HepG2 (cell line): ENCODE results near the gene DYSF. TPM values are rescaled to one million over a fixed set of nuclear protein-coding genes. Genes with fewer than 3 reads are reported as not detected.

ENCODE experiments used
- CREM ChIP-seq, 2 experiments: sonication (generic) in 1 of 2; formaldehyde crosslinking in 1 of 2; IDR thresholded peaks; 2 replicates each; pipeline versions ENCODE4 v1.4.0 to v1.6.1; 2016 to 2020; ENCODE audit warnings: antibody characterized with exemption in 1 of 2, mild to moderate bottlenecking in 1 of 2, missing genetic modification reagents in 1 of 2
- ISL2 ChIP-seq: sonication (generic); formaldehyde crosslinking; IDR thresholded peaks from 2 replicates; pipeline ENCODE4 v1.5.0; 2020; ENCODE audit warnings: missing genetic modification reagents
- SOX6 ChIP-seq, 2 experiments: fragments of 450-650 bp in 1 of 2; sonication (generic) in 1 of 2; formaldehyde crosslinking in 1 of 2; IDR thresholded peaks; 2 replicates each; pipeline versions ENCODE4 v1.4.0 to v1.6.1; 2017 to 2020; ENCODE audit warnings: antibody characterized with exemption in 1 of 2, mild to moderate bottlenecking in 1 of 2, missing genetic modification reagents in 1 of 2
- SPEN ChIP-seq: sonication (generic); formaldehyde crosslinking; IDR thresholded peaks from 2 replicates; pipeline ENCODE4 v1.5.1; 2020; ENCODE audit warnings: low read depth, mild to moderate bottlenecking, missing genetic modification reagents
- ZNF430 ChIP-seq: sonication (generic); formaldehyde crosslinking; IDR thresholded peaks from 2 replicates; pipeline ENCODE4 v1.9.0; 2021; ENCODE audit warnings: mild to moderate bottlenecking, missing genetic modification reagents
- ZNF547 ChIP-seq: sonication (generic); formaldehyde crosslinking; IDR thresholded peaks from 2 replicates; pipeline ENCODE4 v1.5.1; 2020; ENCODE audit warnings: mild to moderate bottlenecking, missing genetic modification reagents
- ZNF678 ChIP-seq: sonication (generic); formaldehyde crosslinking; IDR thresholded peaks from 2 replicates; pipeline ENCODE4 v1.4.0; 2020; ENCODE audit warnings: mild to moderate bottlenecking, missing genetic modification reagents
- ZNF841 ChIP-seq: sonication (generic); formaldehyde crosslinking; IDR thresholded peaks from 2 replicates; pipeline ENCODE4 v1.8.1; 2023; ENCODE audit warnings: missing genetic modification reagents, borderline replicate concordance
- polyA plus RNA-seq, 8 experiments: library from polyadenylated mRNA; depleted of rRNA in 3 of 8; stranded (reverse) in 7 of 8; unstranded in 1 of 8; fragments of >200 nt; fragmentation: Illumina TruSeq in 4 of 8; extraction: Trizol in 4 of 8; gene quantifications; 2 replicates each; pipeline versions ENCODE4 v1.2.1 to v1.2.3, GENCODE V29; 2011 to 2016; ENCODE audit warnings: low read depth in 4 of 8, missing spikeins in 1 of 8, mixed read lengths in 1 of 8; ENCODE audit not compliant: insufficient read depth in 1 of 8
- total RNA-seq, 5 experiments: library from RNA; depleted of rRNA; stranded (reverse); fragments of >200 nt; fragmentation: Illumina TruSeq; extraction: Trizol; gene quantifications; 2 replicates each; pipeline ENCODE4 v1.2.3, GENCODE V29; 2016; ENCODE audit warnings: low read depth in 1 of 5
- TF ChIP-seq, protein P1 (sequence below): sonication (generic); formaldehyde crosslinking; IDR thresholded peaks from 2 replicates; pipeline ENCODE4 v1.4.0; 2020; ENCODE audit warnings: missing genetic modification reagents, borderline replicate concordance
- TF ChIP-seq, protein P2 (sequence below): IDR thresholded peaks from 2 replicates; pipeline ENCODE4 v1.6.1; 2016; ENCODE audit warnings: control low read depth
- TF ChIP-seq, protein P3 (sequence below): sonication (generic); formaldehyde crosslinking; IDR thresholded peaks from 2 replicates; pipeline ENCODE4 v1.9.0; 2021; ENCODE audit warnings: missing genetic modification reagents, borderline replicate concordance
- TF ChIP-seq, protein P4 (sequence below): sonication (generic); formaldehyde crosslinking; IDR thresholded peaks from 2 replicates; pipeline ENCODE4 v1.4.0; 2020; ENCODE audit warnings: missing genetic modification reagents, borderline replicate concordance
- TF ChIP-seq, protein P5 (sequence below), 2 experiments: fragments of 450-650 bp in 1 of 2; sonication (generic) in 1 of 2; formaldehyde crosslinking; IDR thresholded peaks; 2 replicates each; pipeline versions ENCODE4 v1.5.0 to v1.8.0; 2020 to 2022; ENCODE audit warnings: mild to moderate bottlenecking in 1 of 2, missing genetic modification reagents in 1 of 2
- TF ChIP-seq, protein P6 (sequence below): sonication (generic); formaldehyde crosslinking; IDR thresholded peaks from 2 replicates; pipeline ENCODE4 v1.9.0; 2022; ENCODE audit warnings: missing genetic modification reagents, mild to moderate bottlenecking, borderline replicate concordance

The DYSF gene
- total and polyA plus RNA-seq, 2 of the 13 experiments (the other 11 are each of a cell fraction or from before 2014, with no cell fraction given), result 0.15 to 2.4 TPM

DNA sequence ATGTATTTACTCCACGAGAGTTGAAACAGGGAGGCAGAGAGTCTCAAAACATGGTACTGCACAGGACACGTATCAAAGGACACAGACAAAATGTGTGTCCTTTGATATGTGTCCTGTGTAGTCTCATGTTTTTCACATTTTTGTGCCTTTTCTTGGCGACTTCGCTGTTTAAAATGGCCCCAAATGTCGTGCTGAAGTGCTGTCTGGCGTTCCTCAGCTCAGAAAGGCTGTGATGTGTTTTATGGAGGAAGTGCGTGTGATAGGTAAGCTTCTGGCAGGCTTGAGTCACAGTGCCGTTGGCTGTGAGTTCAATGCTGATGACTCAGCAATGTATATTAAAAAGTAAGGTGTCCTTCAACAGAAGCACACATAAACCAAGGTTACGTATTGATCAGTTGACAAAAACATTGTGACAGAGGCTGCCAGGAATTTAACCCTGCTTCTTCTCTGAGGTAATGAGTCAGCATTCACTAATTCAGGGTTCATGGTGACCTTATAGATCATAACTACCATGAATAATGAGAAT is 78.2 kb downstream of the DYSF start (continued):
- TF ChIP-seq, protein P1, sequence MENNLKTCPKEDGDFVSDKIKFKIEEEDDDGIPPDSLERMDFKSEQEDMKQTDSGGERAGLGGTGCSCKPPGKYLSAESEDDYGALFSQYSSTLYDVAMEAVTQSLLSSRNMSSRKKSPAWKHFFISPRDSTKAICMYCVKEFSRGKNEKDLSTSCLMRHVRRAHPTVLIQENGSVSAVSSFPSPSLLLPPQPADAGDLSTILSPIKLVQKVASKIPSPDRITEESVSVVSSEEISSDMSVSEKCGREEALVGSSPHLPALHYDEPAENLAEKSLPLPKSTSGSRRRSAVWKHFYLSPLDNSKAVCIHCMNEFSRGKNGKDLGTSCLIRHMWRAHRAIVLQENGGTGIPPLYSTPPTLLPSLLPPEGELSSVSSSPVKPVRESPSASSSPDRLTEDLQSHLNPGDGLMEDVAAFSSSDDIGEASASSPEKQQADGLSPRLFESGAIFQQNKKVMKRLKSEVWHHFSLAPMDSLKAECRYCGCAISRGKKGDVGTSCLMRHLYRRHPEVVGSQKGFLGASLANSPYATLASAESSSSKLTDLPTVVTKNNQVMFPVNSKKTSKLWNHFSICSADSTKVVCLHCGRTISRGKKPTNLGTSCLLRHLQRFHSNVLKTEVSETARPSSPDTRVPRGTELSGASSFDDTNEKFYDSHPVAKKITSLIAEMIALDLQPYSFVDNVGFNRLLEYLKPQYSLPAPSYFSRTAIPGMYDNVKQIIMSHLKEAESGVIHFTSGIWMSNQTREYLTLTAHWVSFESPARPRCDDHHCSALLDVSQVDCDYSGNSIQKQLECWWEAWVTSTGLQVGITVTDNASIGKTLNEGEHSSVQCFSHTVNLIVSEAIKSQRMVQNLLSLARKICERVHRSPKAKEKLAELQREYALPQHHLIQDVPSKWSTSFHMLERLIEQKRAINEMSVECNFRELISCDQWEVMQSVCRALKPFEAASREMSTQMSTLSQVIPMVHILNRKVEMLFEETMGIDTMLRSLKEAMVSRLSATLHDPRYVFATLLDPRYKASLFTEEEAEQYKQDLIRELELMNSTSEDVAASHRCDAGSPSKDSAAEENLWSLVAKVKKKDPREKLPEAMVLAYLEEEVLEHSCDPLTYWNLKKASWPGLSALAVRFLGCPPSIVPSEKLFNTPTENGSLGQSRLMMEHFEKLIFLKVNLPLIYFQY (CRISPR knock-in tag), result no peak
- TF ChIP-seq ZNF678 (no peak), SPEN (CRISPR knock-in tag) (peak; percentile 38; the same call in 1 of the 2 replicates), ISL2 (CRISPR knock-in tag) (no peak), ZNF430 (CRISPR knock-in tag) (no peak), ZNF547 (CRISPR knock-in tag) (no peak), CREM (IDR thresholded peaks at IDR 0.05) (peak; percentile 53; the same call in 1 of the 2 replicates), CREM (CRISPR knock-in tag; IDR thresholded peaks at IDR 0.05) (no peak), SOX6 (IDR thresholded peaks at IDR 0.05) (no peak), SOX6 (CRISPR knock-in tag; IDR thresholded peaks at IDR 0.05) (peak; percentile 80), ZNF841 (CRISPR knock-in tag) (no peak)
- TF ChIP-seq, protein P2, sequence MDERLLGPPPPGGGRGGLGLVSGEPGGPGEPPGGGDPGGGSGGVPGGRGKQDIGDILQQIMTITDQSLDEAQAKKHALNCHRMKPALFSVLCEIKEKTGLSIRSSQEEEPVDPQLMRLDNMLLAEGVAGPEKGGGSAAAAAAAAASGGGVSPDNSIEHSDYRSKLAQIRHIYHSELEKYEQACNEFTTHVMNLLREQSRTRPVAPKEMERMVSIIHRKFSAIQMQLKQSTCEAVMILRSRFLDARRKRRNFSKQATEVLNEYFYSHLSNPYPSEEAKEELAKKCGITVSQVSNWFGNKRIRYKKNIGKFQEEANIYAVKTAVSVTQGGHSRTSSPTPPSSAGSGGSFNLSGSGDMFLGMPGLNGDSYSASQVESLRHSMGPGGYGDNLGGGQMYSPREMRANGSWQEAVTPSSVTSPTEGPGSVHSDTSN, result 0 out of 2 replicates have a peak, but pooled peaks have one; percentile 34
- TF ChIP-seq, protein P3, sequence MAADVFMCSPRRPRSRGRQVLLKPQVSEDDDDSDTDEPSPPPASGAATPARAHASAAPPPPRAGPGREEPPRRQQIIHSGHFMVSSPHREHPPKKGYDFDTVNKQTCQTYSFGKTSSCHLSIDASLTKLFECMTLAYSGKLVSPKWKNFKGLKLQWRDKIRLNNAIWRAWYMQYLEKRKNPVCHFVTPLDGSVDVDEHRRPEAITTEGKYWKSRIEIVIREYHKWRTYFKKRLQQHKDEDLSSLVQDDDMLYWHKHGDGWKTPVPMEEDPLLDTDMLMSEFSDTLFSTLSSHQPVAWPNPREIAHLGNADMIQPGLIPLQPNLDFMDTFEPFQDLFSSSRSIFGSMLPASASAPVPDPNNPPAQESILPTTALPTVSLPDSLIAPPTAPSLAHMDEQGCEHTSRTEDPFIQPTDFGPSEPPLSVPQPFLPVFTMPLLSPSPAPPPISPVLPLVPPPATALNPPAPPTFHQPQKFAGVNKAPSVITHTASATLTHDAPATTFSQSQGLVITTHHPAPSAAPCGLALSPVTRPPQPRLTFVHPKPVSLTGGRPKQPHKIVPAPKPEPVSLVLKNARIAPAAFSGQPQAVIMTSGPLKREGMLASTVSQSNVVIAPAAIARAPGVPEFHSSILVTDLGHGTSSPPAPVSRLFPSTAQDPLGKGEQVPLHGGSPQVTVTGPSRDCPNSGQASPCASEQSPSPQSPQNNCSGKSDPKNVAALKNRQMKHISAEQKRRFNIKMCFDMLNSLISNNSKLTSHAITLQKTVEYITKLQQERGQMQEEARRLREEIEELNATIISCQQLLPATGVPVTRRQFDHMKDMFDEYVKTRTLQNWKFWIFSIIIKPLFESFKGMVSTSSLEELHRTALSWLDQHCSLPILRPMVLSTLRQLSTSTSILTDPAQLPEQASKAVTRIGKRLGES, result no peak
- TF ChIP-seq, protein P4, sequence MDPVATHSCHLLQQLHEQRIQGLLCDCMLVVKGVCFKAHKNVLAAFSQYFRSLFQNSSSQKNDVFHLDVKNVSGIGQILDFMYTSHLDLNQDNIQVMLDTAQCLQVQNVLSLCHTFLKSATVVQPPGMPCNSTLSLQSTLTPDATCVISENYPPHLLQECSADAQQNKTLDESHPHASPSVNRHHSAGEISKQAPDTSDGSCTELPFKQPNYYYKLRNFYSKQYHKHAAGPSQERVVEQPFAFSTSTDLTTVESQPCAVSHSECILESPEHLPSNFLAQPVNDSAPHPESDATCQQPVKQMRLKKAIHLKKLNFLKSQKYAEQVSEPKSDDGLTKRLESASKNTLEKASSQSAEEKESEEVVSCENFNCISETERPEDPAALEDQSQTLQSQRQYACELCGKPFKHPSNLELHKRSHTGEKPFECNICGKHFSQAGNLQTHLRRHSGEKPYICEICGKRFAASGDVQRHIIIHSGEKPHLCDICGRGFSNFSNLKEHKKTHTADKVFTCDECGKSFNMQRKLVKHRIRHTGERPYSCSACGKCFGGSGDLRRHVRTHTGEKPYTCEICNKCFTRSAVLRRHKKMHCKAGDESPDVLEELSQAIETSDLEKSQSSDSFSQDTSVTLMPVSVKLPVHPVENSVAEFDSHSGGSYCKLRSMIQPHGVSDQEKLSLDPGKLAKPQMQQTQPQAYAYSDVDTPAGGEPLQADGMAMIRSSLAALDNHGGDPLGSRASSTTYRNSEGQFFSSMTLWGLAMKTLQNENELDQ (CRISPR knock-in tag), result no peak
- TF ChIP-seq, protein P5, sequence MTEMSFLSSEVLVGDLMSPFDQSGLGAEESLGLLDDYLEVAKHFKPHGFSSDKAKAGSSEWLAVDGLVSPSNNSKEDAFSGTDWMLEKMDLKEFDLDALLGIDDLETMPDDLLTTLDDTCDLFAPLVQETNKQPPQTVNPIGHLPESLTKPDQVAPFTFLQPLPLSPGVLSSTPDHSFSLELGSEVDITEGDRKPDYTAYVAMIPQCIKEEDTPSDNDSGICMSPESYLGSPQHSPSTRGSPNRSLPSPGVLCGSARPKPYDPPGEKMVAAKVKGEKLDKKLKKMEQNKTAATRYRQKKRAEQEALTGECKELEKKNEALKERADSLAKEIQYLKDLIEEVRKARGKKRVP (CRISPR knock-in tag; IDR thresholded peaks at IDR 0.05), result peak in 1 of 2 experiments; percentile 66; a peak in 2 of 4 replicates
- TF ChIP-seq, protein P6, sequence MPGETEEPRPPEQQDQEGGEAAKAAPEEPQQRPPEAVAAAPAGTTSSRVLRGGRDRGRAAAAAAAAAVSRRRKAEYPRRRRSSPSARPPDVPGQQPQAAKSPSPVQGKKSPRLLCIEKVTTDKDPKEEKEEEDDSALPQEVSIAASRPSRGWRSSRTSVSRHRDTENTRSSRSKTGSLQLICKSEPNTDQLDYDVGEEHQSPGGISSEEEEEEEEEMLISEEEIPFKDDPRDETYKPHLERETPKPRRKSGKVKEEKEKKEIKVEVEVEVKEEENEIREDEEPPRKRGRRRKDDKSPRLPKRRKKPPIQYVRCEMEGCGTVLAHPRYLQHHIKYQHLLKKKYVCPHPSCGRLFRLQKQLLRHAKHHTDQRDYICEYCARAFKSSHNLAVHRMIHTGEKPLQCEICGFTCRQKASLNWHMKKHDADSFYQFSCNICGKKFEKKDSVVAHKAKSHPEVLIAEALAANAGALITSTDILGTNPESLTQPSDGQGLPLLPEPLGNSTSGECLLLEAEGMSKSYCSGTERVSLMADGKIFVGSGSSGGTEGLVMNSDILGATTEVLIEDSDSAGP (CRISPR knock-in tag), result no peak
